Fibroblast of pulmonary artery (primary cell): ENCODE data around the gene AKAP13.
"Not testable (repeated sequence)": the region's sequence is repeated elsewhere in the genome, so short reads cannot be mapped to it uniquely, and the experiment has no call there.

Experiments used
- DNase-seq: peaks from one replicate; pipeline ENCODE4 v3.0.0-alpha.2; 2010; ENCODE audit warnings: low read depth
- H3K4me3 ChIP-seq: replicated peaks from 2 replicates; pipeline ENCODE4 v1.5.1; 2011; ENCODE audit warnings: low read depth, mild to moderate bottlenecking, control low read depth, low read length, moderate library complexity
- CTCF ChIP-seq: IDR thresholded peaks from 2 replicates; pipeline ENCODE4 v1.5.1; 2011; ENCODE audit warnings: mild to moderate bottlenecking, control low read depth, low read length, inconsistent platforms; ENCODE audit errors: missing control alignments

The AKAP13 gene

GRCh38 chr15:85795337-85796305 lies 415.2 kb downstream of the AKAP13 start:
- no peak for DNase-seq
- TF ChIP-seq CTCF = no peak
- H3K4me3 ChIP-seq = peak overlapping the region; percentile 44

- H3K4me3 ChIP-seq, DNase-seq: not testable (repeated sequence)
Observed at GRCh38 chr15:85796371-85796770, 416.0 kb downstream of the AKAP13 start.
